ENCODE data around the gene REPS2. TPM values are rescaled to one million over a fixed set of nuclear protein-coding genes. Genes with fewer than 3 reads are reported as not detected.

REPS2 gene
- total RNA-seq, 1 donor from 2014 or later: 18.9 TPM

GRCh38 chrX:17005712-17006368 is 59.4 kb downstream of the REPS2 start:
- H3K9me3 ChIP-seq: no peaks in the 10 kb centered on the region
- DNase-seq: no peak
- H3K27ac ChIP-seq: no peak overlapping the region
- TF ChIP-seq, protein P1, sequence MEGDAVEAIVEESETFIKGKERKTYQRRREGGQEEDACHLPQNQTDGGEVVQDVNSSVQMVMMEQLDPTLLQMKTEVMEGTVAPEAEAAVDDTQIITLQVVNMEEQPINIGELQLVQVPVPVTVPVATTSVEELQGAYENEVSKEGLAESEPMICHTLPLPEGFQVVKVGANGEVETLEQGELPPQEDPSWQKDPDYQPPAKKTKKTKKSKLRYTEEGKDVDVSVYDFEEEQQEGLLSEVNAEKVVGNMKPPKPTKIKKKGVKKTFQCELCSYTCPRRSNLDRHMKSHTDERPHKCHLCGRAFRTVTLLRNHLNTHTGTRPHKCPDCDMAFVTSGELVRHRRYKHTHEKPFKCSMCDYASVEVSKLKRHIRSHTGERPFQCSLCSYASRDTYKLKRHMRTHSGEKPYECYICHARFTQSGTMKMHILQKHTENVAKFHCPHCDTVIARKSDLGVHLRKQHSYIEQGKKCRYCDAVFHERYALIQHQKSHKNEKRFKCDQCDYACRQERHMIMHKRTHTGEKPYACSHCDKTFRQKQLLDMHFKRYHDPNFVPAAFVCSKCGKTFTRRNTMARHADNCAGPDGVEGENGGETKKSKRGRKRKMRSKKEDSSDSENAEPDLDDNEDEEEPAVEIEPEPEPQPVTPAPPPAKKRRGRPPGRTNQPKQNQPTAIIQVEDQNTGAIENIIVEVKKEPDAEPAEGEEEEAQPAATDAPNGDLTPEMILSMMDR (IDR thresholded peaks at IDR 0.05): no peak
- no peak for ATAC-seq
- H3K4me3 ChIP-seq: no peak overlapping the region
- H3K4me1 ChIP-seq: no peaks in the 10 kb centered on the region
- H3K27me3 ChIP-seq: no peaks in the 10 kb centered on the region
- H3K36me3 ChIP-seq: no peaks in the 10 kb centered on the region
- intact Hi-C loops (cut with DNase I): no loop called here

DNA sequence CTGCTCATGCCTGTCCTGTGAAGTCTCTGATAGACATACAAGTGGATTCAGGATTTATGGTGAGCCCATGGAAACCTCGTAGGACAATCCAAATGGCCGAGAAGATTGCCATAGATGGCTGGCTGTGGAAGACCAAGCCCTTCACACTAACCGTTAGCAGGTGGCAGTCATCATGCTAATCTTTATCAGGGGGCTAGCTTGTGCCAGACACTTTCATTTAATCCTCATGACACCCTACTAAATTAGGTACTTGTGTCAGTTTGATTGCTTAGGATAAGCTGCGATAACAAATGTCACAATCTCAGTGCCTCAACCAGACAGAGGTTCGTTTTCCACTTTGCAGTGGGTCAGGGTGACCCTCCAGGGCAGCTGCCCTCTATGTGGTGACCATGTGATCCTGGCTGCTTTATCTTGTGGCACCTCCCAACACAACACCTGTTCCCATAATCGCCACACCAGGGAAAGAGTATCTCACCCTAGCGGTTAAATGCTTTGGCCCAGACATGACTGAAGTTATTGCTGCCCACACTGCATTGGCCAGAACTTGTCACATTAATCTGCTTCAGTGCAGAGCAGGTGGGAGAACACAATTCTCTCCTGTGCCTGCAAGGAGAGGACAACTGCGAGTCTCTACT is 60.8 kb downstream of the REPS2 start:
- H3K4me1 ChIP-seq: no peaks in the 10 kb centered on the region
- ATAC-seq (peak; percentile 60), DNase-seq (no peak)
- no peaks in the 10 kb centered on the region for H3K9me3 ChIP-seq
- no peak overlapping the region for H3K27ac ChIP-seq
- H3K27me3 ChIP-seq: no peaks in the 10 kb centered on the region
- H3K4me3 ChIP-seq: no peak overlapping the region
- TF ChIP-seq, protein P1 (IDR thresholded peaks at IDR 0.05): peak; percentile 26
- intact Hi-C loops (cut with DNase I): no loop called here
- H3K36me3 ChIP-seq: no peaks in the 10 kb centered on the region

DNA sequence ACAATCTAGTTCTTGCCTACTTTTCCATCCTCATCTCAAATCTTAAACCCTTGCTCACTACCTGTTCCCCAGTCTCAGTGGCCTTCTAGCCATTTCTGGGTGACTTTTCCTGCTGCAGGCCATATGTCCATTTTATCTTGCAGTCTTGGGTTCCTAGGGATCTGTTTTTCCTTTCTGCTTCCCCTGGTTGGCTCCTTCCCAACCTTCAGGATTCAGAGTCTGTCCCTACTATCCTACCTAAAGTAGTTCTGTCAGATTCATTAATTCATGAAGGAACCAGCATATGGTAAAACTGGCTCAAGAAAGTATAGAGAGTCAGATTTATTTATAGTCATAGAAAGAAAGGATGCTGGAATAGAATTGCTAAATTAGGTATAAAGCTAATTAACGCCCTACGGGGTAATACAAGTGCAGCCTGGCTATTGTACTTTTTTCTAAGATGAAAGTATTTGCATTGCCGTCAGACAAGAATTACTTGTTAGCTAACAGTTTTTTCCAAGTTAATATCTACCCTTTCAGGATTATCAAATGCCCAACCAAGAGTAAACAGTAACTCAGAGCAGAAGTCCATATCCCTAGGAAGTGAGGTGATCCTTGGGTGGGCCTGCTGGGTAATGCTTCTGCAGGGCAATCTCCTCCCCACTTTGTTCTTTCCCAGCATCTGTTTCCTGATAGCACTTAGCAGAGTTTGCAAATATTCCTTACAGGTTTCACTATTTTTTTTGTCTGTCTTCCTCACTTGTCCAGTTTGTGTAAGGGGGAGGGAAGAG is 63.6 kb downstream of the REPS2 start:
- TF ChIP-seq, protein P1 (IDR thresholded peaks at IDR 0.05): no peak
- Histone ChIP-seq H3K36me3 (no peaks in the 10 kb centered on the region), H3K4me3 (no peak overlapping the region), H3K27me3 (no peaks in the 10 kb centered on the region), H3K9me3 (no peaks in the 10 kb centered on the region), H3K27ac (no peak overlapping the region), H3K4me1 (no peaks in the 10 kb centered on the region)
- intact Hi-C loops (cut with DNase I): no loop called here
- DNase-seq: no peak
- peak; percentile 17 for ATAC-seq

GRCh38 chrX:17012465-17012864 is 66.0 kb downstream of the REPS2 start:
- Histone ChIP-seq H3K27me3 (no peaks in the 10 kb centered on the region), H3K4me3 (no peak overlapping the region), H3K4me1 (no peaks in the 10 kb centered on the region), H3K27ac (no peak overlapping the region), H3K9me3 (no peaks in the 10 kb centered on the region), H3K36me3 (no peaks in the 10 kb centered on the region)
- TF ChIP-seq, protein P1 (IDR thresholded peaks at IDR 0.05): no peak
- ATAC-seq (no peak), DNase-seq (no peak)
- intact Hi-C loops (cut with DNase I): no loop called here

- H3K4me1 ChIP-seq: no peaks in the 10 kb centered on the region
- H3K27me3 ChIP-seq: no peaks in the 10 kb centered on the region
- no peak overlapping the region for H3K27ac ChIP-seq
- no peak for ATAC-seq
- intact Hi-C loops (cut with DNase I): no loop called here
- TF ChIP-seq, protein P1 (IDR thresholded peaks at IDR 0.05): no peak
- DNase-seq: no peak
- H3K9me3 ChIP-seq: no peaks in the 10 kb centered on the region
- no peaks in the 10 kb centered on the region for H3K36me3 ChIP-seq
- H3K4me3 ChIP-seq: no peak overlapping the region
Measured at GRCh38 chrX:17014216-17014615, 67.8 kb downstream of the REPS2 start.
